Gastrocnemius medialis (tissue), 4 donors: ENCODE data around the gene AGPS.

ENCODE experiments used
- CTCF ChIP-seq, 5 experiments: fragments of 450-650 bp in 3 of 5; fragments of 200-600 bp in 2 of 5; sonication (generic) in 2 of 5; IDR thresholded peaks in 4 of 5; conservative IDR thresholded peaks in 1 of 5; 1 replicate in 4 of 5; 2 replicates in 1 of 5; pipeline ENCODE4 v1.5.1; 2016 to 2019; ENCODE audit warnings: antibody characterized with exemption in 5 of 5, mild to moderate bottlenecking in 3 of 5, moderate library complexity in 3 of 5
- POLR2A ChIP-seq, 2 donors: fragments of 450-650 bp; IDR thresholded peaks; one replicate each; pipeline ENCODE4 v1.6.1; 2017; ENCODE audit warnings: antibody characterized with exemption in 2 of 2, mild to moderate bottlenecking in 2 of 2, moderate library complexity in 2 of 2

GRCh38 chr2:177478029-177478428 is 85.5 kb downstream of the AGPS start:
- TF ChIP-seq POLR2A (IDR thresholded peaks at IDR 0.05) (no peak), CTCF (IDR thresholded peaks at IDR 0.05 in 4 of 5, conservative IDR thresholded peaks at IDR 0.05 in 1 of 5) (no peak)
